HG02763 (cell line): ENCODE data around the gene WDR18.
"Not testable (repeated sequence)": the region's sequence is repeated elsewhere in the genome, so short reads cannot be mapped to it uniquely, and the experiment has no call there.

Experiments used
- ATAC-seq: cut with Tn5 transposase; IDR thresholded peaks from one replicate; pipeline ENCODE4 v1.9.1; 2021; ENCODE audit warnings: mild to moderate bottlenecking, moderate library complexity; ENCODE audit not compliant: unreplicated experiment

WDR18 gene

GRCh38 chr19:950352-951066 is 33.6 kb upstream of the WDR18 start:
- no peak for ATAC-seq

- no peak for ATAC-seq
Observed at GRCh38 chr19:952049-952679, 32.0 kb upstream of the WDR18 start.

DNA sequence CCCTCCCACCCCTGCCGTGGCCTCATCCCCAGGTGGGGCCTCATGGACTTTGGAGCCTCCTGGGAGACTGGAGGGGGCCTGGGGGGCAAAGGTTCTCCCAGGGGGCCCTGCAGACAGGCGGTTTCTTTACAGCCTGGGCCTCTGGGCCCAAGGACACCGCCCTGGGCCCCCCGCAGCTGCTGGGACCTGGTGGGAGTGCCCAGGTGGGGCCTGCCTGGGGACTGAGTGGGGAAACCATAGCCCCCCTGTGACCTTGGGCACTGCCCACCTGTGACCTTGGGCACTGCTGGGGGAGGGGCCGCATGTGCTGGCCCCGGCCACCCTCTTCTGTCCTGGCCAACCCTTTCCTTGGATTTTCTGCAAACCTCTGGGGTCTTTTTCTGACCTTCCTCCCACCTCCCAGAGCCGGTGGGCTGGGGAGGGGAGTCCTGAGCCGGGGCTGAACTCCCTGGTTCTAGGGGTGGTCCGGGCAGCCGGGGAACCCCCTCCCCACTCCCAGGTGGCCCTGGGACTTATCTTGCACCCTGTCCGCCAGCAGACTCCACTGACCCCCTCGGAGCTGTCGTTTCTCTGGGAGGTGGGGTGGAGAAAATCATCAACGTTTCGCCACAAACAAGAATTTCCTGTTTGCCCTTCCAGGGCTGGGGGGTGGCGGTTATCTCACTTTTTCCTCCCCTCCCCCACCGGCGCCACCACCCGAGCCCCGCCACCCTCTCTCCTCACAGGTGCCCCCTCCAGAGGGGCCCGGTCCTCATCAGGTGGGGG is 31.3 kb upstream of the WDR18 start:
- no peak for ATAC-seq

GRCh38 chr19:953445-954271 is 30.5 kb upstream of the WDR18 start:
- no peak for ATAC-seq

DNA sequence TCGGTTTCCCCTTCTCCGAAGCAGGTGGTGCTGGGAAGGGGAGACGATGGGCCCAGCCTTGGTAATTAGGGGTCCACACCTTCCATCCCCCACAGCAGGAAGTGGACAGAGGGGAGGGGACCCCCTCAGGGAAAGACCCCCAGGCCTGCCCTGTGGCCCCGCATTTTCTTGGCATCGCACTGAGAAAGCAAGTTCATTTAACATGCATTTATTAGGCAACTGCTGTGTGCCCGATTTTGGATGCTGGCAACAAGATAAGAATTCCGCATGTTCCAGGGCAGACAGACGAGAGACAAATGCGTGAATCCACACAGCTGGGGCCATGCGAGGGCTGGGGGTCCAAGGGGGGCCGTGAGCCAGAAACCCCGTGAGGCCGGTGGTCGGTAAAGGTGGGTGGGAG is 29.9 kb upstream of the WDR18 start:
- no peak for ATAC-seq

DNA sequence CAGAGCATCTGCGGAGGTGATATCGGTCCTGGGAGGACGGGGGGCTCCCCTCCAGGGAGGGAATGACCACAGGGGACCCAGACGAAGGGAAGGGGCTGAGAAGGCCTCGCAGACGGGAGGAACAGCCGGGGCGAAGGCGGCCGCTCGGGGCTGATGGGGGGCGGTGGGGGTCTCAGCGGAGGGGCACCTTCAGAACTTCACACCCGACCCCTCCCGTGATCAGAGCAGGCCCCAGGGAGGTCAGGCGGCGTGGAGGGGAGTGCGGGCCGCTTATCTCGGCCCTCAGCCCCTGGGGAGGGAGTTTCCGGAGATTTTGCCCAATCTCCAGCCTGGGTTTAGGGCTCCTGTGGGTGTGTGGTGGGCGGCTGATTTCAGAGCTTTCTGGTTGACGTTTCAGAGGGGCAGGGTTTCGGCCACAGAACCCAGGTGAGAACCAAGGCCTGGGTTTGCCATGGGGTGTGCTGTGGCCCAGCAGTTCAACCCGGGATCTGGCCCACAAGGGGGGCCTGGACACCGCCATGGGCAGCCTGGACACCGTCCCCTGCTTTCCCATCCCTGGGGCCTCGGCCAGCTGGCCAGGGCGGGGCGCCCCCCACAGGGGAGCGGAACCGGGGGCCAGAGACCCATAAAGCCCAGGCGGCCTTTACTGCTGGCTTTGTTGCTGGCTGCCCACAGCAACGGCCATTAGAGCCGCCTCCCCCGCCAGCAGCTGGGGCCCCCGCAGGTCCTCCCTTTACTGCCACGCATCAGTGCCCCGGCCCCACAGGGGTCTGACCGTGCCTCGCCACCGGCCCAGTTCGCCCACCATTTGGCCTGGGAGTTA is 29.3 kb upstream of the WDR18 start:
- ATAC-seq, result peak; percentile 56

DNA sequence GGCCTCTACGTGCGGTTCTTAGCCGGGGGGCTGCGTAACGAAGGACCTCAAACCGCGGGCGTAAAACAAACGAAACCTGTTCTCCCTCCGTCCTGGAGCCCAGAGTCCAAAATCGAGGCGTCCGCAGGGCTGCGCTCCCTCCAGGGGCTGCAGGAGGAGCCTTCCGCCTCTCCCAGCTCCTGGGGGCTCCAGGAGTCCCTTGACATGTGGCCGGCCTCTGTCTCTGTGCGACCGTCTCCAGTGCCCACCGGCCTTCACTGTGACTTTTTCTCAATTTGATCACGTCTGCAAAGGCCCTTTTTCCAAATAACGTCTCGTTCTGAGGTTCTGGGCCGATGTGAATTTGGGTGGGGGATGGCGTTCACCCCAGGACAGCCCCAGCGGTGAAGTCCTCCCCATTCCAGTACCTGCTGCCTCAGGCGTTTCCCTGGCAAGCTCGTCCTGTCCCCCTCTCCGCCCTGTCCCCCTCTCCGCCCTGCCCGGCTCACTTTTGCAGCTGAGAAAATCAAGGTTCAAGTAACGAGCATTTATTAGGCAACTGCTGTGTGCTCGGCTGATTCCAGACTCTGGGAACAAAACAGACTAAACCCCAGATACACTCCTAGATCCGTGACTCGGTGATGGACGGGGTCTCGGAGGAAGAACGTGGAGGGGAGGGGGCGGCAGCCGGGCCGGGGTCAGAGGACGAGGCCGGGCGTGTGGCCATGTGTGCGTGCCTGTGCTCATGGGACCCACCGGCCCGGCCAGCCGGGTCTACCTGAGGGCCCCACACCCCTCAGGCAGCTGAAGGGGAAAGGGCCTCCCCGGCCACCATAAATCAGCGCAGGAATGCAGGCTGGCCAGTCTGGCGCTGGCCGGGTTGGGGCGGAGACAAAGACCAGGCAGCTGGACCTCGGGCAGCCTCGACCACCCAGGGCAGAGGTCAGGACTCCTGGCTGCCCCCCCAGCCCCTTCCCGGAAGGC is 28.1 kb upstream of the WDR18 start:
- ATAC-seq, result no peak

GRCh38 chr19:956766-957440 is 27.2 kb upstream of the WDR18 start:
- no peak for ATAC-seq

GRCh38 chr19:957578-957977 is 26.6 kb upstream of the WDR18 start:
- not testable (repeated sequence) for ATAC-seq

- ATAC-seq, result no peak
Observed at GRCh38 chr19:958967-959855, 24.9 kb upstream of the WDR18 start.

DNA sequence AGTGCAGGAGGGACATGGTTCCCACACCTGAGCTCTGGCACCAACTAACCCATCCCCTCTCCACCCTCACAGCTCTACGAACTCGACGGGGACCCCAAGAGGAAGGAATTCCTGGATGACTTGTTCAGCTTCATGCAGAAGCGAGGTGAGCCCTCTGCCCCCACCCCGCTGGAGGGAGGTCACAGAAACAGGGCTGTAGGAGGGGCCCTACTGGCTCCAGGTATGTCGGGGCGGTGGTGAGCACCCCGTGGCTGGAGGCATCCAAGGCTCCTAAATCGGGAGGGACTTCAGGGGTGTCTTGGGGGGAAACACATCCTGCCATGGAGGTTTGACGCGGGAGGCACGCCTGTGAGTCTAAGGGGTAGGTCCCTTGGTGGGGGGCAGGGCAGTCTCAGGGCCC is 24.1 kb upstream of the WDR18 start:
- no peak for ATAC-seq

- ATAC-seq, result no peak
Observed at GRCh38 chr19:960601-960938, 23.6 kb upstream of the WDR18 start.

- no peak for ATAC-seq
Observed at GRCh38 chr19:961866-962620, 22.1 kb upstream of the WDR18 start.

- ATAC-seq, result no peak
Observed at GRCh38 chr19:962683-963400, 21.3 kb upstream of the WDR18 start.

DNA sequence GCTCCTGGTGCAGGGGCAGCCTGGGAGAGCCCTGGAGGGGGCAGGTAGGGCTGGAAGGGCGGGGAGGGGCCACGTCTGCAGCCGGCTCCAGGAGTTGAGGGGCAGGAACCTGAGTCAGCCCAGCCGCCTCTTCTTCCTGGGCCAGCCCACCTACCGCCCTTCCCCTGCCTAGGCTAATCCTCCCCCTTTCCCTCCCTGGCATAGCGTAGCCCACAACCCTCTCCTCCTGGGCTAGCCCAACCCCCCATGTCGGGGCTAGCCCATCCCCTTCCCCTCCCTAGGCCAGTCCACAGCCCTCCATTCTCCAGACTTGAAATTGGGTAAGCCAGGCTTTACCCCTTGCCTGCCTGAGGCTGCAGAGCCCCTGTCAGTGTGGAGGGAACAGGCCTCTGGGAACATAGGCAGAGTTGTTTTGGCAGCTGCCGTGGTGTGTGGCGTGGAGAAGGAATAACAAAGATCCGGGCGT is 20.6 kb upstream of the WDR18 start:
- no peak for ATAC-seq

DNA sequence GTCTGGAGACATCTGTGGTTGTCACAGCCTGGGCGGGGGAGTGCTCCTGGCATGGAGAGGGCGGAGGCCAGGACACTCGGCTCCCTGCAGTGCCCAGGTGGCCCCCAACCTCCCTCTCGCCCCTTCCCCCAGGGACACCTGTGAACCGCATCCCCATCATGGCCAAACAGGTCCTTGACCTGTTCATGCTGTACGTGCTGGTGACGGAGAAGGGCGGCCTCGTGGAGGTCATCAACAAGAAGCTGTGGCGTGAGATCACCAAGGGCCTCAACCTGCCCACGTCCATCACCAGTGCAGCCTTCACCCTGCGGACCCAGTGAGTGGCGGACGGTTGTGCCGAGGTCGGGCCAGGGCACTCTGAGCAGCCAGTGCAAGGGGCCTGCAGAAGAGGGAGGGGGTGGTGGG is 20.0 kb upstream of the WDR18 start:
- ATAC-seq, result no peak
